OCI-LY3 (cell line): ENCODE data around the gene CACNA1C.

Experiments
- EZH2phosphoT487 ChIP-seq: fragments of 200-600 bp; shearing (Covaris generic); IDR thresholded peaks from 2 replicates; pipeline ENCODE4 v1.6.1; 2018; ENCODE audit warnings: antibody characterized with exemption, mixed run types, low read depth
- TF ChIP-seq, protein P1 (sequence below): fragments of 200-600, 300-600 bp; sonication (generic); IDR thresholded peaks from 2 replicates; pipeline ENCODE4 v1.5.1; 2014; ENCODE audit warnings: antibody characterized with exemption, low read length, low read depth

DNA sequence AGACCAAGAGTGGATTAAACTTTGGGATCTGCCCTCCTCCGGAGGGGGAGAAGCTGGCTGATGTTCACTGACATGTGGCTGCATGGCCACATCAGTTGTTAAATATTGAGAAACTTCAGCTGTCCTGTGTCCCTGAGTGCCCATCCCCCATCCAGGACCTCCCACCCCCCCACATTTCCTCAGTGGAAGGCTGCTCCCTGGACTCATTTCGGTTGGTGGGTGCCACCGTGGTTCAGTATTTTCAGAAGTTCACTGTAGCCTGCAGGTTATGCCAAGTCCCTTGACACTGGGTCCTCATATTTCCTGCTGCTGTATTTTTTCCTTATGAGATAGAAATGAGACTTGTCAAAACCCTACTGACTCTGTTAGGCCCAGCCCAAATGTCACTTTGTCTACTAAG, 302.4 kb downstream of the CACNA1C start:
- TF ChIP-seq, protein P1, sequence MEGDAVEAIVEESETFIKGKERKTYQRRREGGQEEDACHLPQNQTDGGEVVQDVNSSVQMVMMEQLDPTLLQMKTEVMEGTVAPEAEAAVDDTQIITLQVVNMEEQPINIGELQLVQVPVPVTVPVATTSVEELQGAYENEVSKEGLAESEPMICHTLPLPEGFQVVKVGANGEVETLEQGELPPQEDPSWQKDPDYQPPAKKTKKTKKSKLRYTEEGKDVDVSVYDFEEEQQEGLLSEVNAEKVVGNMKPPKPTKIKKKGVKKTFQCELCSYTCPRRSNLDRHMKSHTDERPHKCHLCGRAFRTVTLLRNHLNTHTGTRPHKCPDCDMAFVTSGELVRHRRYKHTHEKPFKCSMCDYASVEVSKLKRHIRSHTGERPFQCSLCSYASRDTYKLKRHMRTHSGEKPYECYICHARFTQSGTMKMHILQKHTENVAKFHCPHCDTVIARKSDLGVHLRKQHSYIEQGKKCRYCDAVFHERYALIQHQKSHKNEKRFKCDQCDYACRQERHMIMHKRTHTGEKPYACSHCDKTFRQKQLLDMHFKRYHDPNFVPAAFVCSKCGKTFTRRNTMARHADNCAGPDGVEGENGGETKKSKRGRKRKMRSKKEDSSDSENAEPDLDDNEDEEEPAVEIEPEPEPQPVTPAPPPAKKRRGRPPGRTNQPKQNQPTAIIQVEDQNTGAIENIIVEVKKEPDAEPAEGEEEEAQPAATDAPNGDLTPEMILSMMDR: no peak
- no peak for TF ChIP-seq EZH2phosphoT487
